ENCODE measurements around the gene COA4.

Gene COA4

GRCh38 chr11:73860202-73860601, 16.4 kb downstream of the COA4 start:
- Histone ChIP-seq H3K4me3 (ENCODE audit: insufficient read depth in 1 of 2, low read depth in 1 of 2, low read length in 2 of 2) (no peak overlapping the region), H2BK120ac (ENCODE audit: low read depth, low read length) (no peak overlapping the region), H3K9ac (ENCODE audit: low read length) (no peak overlapping the region), H2BK5ac (ENCODE audit: low read depth, low read length, poor library complexity, severe bottlenecking) (no peak overlapping the region), H2AFZ (ENCODE audit: low read depth, low read length) (no peak overlapping the region), H4K8ac (ENCODE audit: low read length) (no peak overlapping the region), H2BK12ac (ENCODE audit: low read length in 2 of 2) (no peak overlapping the region), H3K18ac (ENCODE audit: low read depth in 1 of 2, low read length in 2 of 2) (no peak overlapping the region), H2BK15ac (ENCODE audit: low read depth, poor library complexity, severe bottlenecking) (no peak overlapping the region), H3K79me1 (replicated peaks; ENCODE audit: low read length, poor library complexity, severe bottlenecking) (no peaks in the 10 kb centered on the region), H3K9me3 (ENCODE audit: control insufficient read depth, low read length) (no peaks in the 10 kb centered on the region), H3K36me3 (ENCODE audit: control insufficient read depth in 1 of 2, insufficient read depth in 2 of 2, low read depth in 1 of 2, low read length in 2 of 2) (peaks cover 12 to 14% of the 10 kb centered on the region in 2 experiments), H2AK5ac (ENCODE audit: low read length, severe bottlenecking) (no peak overlapping the region), H3K4me1 (ENCODE audit: control insufficient read depth, insufficient read depth, low read depth, low read length) (no peaks in the 10 kb centered on the region), H3K4ac (ENCODE audit: low read depth in 1 of 2, low read length in 2 of 2) (no peak overlapping the region), H3K4me2 (ENCODE audit: low read length, poor library complexity, severe bottlenecking) (no peak overlapping the region), H3K23ac (ENCODE audit: low read length in 2 of 2) (no peak overlapping the region), H3K14ac (ENCODE audit: low read length in 2 of 2) (no peak overlapping the region), H3K27me3 (ENCODE audit: control insufficient read depth in 1 of 2, insufficient read depth in 1 of 2, low read length in 2 of 2) (no peaks in the 10 kb centered on the region), H4K91ac (ENCODE audit: low read length) (no peak overlapping the region), H3K27ac (ENCODE audit: low read length, poor library complexity, severe bottlenecking) (no peak overlapping the region)
- no peak for DNase-seq
- 88% methylated on average over 2 of the region's 2 CpGs for WGBS

- Histone ChIP-seq H3K18ac (ENCODE audit: low read depth in 1 of 2, low read length in 2 of 2) (no peak overlapping the region), H3K9me3 (ENCODE audit: control insufficient read depth, low read length) (no peaks in the 10 kb centered on the region), H3K9ac (ENCODE audit: low read length) (no peak overlapping the region), H2AFZ (ENCODE audit: low read depth, low read length) (no peak overlapping the region), H2BK5ac (ENCODE audit: low read depth, low read length, poor library complexity, severe bottlenecking) (no peak overlapping the region), H3K36me3 (ENCODE audit: control insufficient read depth in 1 of 2, insufficient read depth in 2 of 2, low read depth in 1 of 2, low read length in 2 of 2) (peaks cover 11 to 15% of the 10 kb centered on the region in 2 experiments), H3K79me1 (replicated peaks; ENCODE audit: low read length, poor library complexity, severe bottlenecking) (no peaks in the 10 kb centered on the region), H4K91ac (ENCODE audit: low read length) (no peak overlapping the region), H3K4me1 (ENCODE audit: control insufficient read depth, insufficient read depth, low read depth, low read length) (no peaks in the 10 kb centered on the region), H3K23ac (ENCODE audit: low read length in 2 of 2) (no peak overlapping the region), H3K14ac (ENCODE audit: low read length in 2 of 2) (no peak overlapping the region), H3K27ac (ENCODE audit: low read length, poor library complexity, severe bottlenecking) (no peak overlapping the region), H2BK120ac (ENCODE audit: low read depth, low read length) (no peak overlapping the region), H2BK12ac (ENCODE audit: low read length in 2 of 2) (no peak overlapping the region), H2BK15ac (ENCODE audit: low read depth, poor library complexity, severe bottlenecking) (no peak overlapping the region), H3K4me3 (ENCODE audit: insufficient read depth in 1 of 2, low read depth in 1 of 2, low read length in 2 of 2) (no peak overlapping the region), H3K4ac (ENCODE audit: low read depth in 1 of 2, low read length in 2 of 2) (no peak overlapping the region), H2AK5ac (ENCODE audit: low read length, severe bottlenecking) (no peak overlapping the region), H4K8ac (ENCODE audit: low read length) (no peak overlapping the region), H3K27me3 (ENCODE audit: control insufficient read depth in 1 of 2, insufficient read depth in 1 of 2, low read length in 2 of 2) (no peaks in the 10 kb centered on the region), H3K4me2 (ENCODE audit: low read length, poor library complexity, severe bottlenecking) (no peak overlapping the region)
- WGBS = 97% methylated on average over 2 of the region's 2 CpGs
- DNase-seq = no peak
These were observed 17.0 kb downstream of the COA4 start for GRCh38 chr11:73859671-73860070.

- Histone ChIP-seq H3K4me3 (ENCODE audit: insufficient read depth in 1 of 2, low read depth in 1 of 2, low read length in 2 of 2) (no peak overlapping the region), H3K36me3 (ENCODE audit: control insufficient read depth in 1 of 2, insufficient read depth in 2 of 2, low read depth in 1 of 2, low read length in 2 of 2) (peaks cover 0 to 13% of the 10 kb centered on the region in 2 experiments), H3K9ac (ENCODE audit: low read length) (no peak overlapping the region), H3K4me1 (ENCODE audit: control insufficient read depth, insufficient read depth, low read depth, low read length) (no peaks in the 10 kb centered on the region), H3K23ac (ENCODE audit: low read length in 2 of 2) (no peak overlapping the region), H4K91ac (ENCODE audit: low read length) (no peak overlapping the region), H2BK15ac (ENCODE audit: low read depth, poor library complexity, severe bottlenecking) (no peak overlapping the region), H3K9me3 (ENCODE audit: control insufficient read depth, low read length) (no peaks in the 10 kb centered on the region), H3K18ac (ENCODE audit: low read depth in 1 of 2, low read length in 2 of 2) (no peak overlapping the region), H3K27ac (ENCODE audit: low read length, poor library complexity, severe bottlenecking) (no peak overlapping the region), H3K4me2 (ENCODE audit: low read length, poor library complexity, severe bottlenecking) (no peak overlapping the region), H2AK5ac (ENCODE audit: low read length, severe bottlenecking) (no peak overlapping the region), H4K8ac (ENCODE audit: low read length) (no peak overlapping the region), H2AFZ (ENCODE audit: low read depth, low read length) (no peak overlapping the region), H2BK5ac (ENCODE audit: low read depth, low read length, poor library complexity, severe bottlenecking) (no peak overlapping the region), H3K27me3 (ENCODE audit: control insufficient read depth in 1 of 2, insufficient read depth in 1 of 2, low read length in 2 of 2) (no peaks in the 10 kb centered on the region), H2BK120ac (ENCODE audit: low read depth, low read length) (no peak overlapping the region), H3K4ac (ENCODE audit: low read depth in 1 of 2, low read length in 2 of 2) (no peak overlapping the region), H3K14ac (ENCODE audit: low read length in 2 of 2) (no peak overlapping the region), H2BK12ac (ENCODE audit: low read length in 2 of 2) (no peak overlapping the region), H3K79me1 (replicated peaks; ENCODE audit: low read length, poor library complexity, severe bottlenecking) (no peaks in the 10 kb centered on the region)
- no peak for DNase-seq
- 93% methylated on average over 1 of the region's 1 CpG for WGBS
These were observed 20.5 kb downstream of the COA4 start for GRCh38 chr11:73856031-73856567.

GRCh38 chr11:73854680-73855079, 22.0 kb downstream of the COA4 start:
- 89% methylated on average over 1 of the region's 1 CpG for WGBS
- Histone ChIP-seq H3K4me3 (ENCODE audit: insufficient read depth in 1 of 2, low read depth in 1 of 2, low read length in 2 of 2) (no peak overlapping the region), H2AFZ (ENCODE audit: low read depth, low read length) (no peak overlapping the region), H3K9ac (ENCODE audit: low read length) (no peak overlapping the region), H2BK12ac (ENCODE audit: low read length in 2 of 2) (no peak overlapping the region), H3K36me3 (ENCODE audit: control insufficient read depth in 1 of 2, insufficient read depth in 2 of 2, low read depth in 1 of 2, low read length in 2 of 2) (peaks cover 0 to 3% of the 10 kb centered on the region in 2 experiments), H2BK120ac (ENCODE audit: low read depth, low read length) (no peak overlapping the region), H2BK5ac (ENCODE audit: low read depth, low read length, poor library complexity, severe bottlenecking) (no peak overlapping the region), H4K91ac (ENCODE audit: low read length) (no peak overlapping the region), H3K27ac (ENCODE audit: low read length, poor library complexity, severe bottlenecking) (no peak overlapping the region), H3K27me3 (ENCODE audit: control insufficient read depth in 1 of 2, insufficient read depth in 1 of 2, low read length in 2 of 2) (no peaks in the 10 kb centered on the region), H3K4ac (ENCODE audit: low read depth in 1 of 2, low read length in 2 of 2) (no peak overlapping the region), H3K18ac (ENCODE audit: low read depth in 1 of 2, low read length in 2 of 2) (no peak overlapping the region), H3K4me1 (ENCODE audit: control insufficient read depth, insufficient read depth, low read depth, low read length) (no peaks in the 10 kb centered on the region), H2BK15ac (ENCODE audit: low read depth, poor library complexity, severe bottlenecking) (no peak overlapping the region), H3K4me2 (ENCODE audit: low read length, poor library complexity, severe bottlenecking) (no peak overlapping the region), H2AK5ac (ENCODE audit: low read length, severe bottlenecking) (no peak overlapping the region), H3K23ac (ENCODE audit: low read length in 2 of 2) (no peak overlapping the region), H3K79me1 (replicated peaks; ENCODE audit: low read length, poor library complexity, severe bottlenecking) (no peaks in the 10 kb centered on the region), H4K8ac (ENCODE audit: low read length) (no peak overlapping the region), H3K9me3 (ENCODE audit: control insufficient read depth, low read length) (no peaks in the 10 kb centered on the region), H3K14ac (ENCODE audit: low read length in 2 of 2) (no peak overlapping the region)
- peak; percentile 22 for DNase-seq
